NCI-H748 (cell line): Measurements from ENCODE around the gene TDRD1.

ENCODE experiments used
- DNase-seq: peaks from one replicate; lab custom pipeline; 2025; ENCODE audit not compliant: unreplicated experiment; lab: John Stamatoyannopoulos, UW

The TDRD1 gene

GRCh38 chr10:114173921-114174694 is 5.0 kb upstream of the TDRD1 start, which contains the start of gene CCDC186:
TSS of gene CCDC186 (minus strand) at chr10:114174203. CDS start at chr10:114163268, 10,935 bp downstream.
- peak; percentile 95 for DNase-seq

GRCh38 chr10:114174695-114175188 is 4.4 kb upstream of the TDRD1 start:
- DNase-seq, result peak; percentile 71

GRCh38 chr10:114175667-114176066 is 3.5 kb upstream of the TDRD1 start:
- DNase-seq, result peak; percentile 1

- no peak for DNase-seq
These were observed 2.6 kb upstream of the TDRD1 start for GRCh38 chr10:114176511-114176910.

GRCh38 chr10:114179747-114180146 is 594 bp downstream of the TDRD1 start:
- no peak for DNase-seq

- DNase-seq, result no peak
These were observed 1.8 kb downstream of the TDRD1 start for GRCh38 chr10:114180937-114181336.

DNA sequence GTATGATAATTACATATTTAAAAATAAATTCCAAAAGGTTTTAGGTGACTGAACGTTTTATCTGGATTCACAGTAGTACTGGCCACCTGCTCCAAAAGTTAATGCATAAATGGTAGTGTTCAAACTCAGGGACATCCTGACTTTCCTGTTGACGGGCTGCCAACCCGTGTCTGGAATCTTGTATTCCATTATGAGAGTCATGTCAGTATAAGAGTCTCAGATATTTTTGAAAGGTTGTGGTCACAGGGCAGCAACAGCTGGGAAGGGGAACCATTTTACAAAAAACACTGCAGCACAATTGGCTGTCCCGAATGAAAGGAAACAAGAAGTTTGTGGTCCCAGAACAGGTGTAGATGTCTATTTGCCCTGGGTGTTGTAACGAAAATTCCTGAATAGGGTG is 2.8 kb downstream of the TDRD1 start:
- DNase-seq, result no peak

- DNase-seq, result no peak
These were observed 4.4 kb downstream of the TDRD1 start for GRCh38 chr10:114183563-114183962.

- no peak for DNase-seq
These were observed 5.1 kb downstream of the TDRD1 start for GRCh38 chr10:114184276-114184675.

DNA sequence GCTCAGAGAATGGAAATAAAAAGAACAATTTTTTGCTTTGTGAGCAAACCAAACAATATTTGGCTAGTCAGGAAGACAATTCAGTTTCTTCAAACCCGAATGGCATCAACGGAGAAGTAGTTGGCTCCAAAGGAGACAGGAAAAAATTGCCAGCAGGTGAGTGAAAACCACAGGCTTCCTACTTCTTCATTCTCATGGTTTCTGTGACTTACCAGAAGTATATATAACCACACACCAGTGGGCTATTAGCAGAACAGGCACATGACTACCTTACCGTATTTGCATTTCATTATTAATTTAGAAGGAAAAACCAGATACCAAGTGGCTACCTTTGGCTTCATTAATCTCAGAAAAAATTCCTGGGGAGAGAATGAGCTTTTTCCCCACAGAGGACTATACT is 8.8 kb downstream of the TDRD1 start:
- DNase-seq, result no peak

- no peak for DNase-seq
These were observed 9.7 kb downstream of the TDRD1 start for GRCh38 chr10:114188900-114189299.

DNA sequence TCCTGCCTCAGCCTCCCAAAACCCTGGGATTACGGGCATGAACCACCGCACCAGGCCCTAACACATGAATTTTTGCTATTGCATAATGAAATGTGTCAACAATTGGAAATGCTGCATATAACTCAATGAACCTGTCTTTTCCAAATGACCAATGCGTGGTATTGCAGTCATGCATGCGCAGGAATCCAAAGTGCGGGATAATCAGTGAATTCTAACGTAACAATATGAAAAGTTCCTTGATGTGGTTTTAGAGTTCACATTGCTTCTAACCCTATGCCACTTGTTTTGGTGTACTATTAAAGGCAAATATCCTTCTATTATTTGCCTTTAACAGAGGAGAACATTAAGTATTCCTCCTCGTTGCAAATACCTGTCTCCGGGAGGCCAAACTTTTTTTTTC is 10.5 kb downstream of the TDRD1 start:
- no peak for DNase-seq

GRCh38 chr10:114195079-114195478 is 15.9 kb downstream of the TDRD1 start:
- no peak for DNase-seq

- no peak for DNase-seq
These were observed 20.1 kb downstream of the TDRD1 start for GRCh38 chr10:114199239-114199638.

GRCh38 chr10:114202812-114203211 is 23.7 kb downstream of the TDRD1 start:
- DNase-seq, result no peak

DNA sequence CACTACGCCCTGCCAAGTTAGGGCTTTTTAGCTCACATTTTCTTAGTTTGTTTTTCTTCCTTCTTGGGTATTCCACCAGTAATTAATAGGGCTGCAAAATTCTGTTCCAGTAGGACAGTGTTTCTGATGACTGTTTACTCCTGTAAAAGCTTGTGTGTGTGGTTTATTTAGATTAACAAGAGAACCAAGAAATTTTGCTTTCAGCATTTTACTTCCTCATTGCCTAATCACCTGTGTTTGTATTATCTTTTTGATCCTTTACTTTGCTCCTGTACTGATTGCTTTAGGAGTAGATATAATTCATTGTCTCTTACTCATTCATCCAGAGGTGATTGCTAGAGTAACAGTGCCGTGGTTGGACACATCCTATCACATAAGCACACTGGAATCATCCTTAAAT is 27.7 kb downstream of the TDRD1 start:
- DNase-seq, result no peak

DNA sequence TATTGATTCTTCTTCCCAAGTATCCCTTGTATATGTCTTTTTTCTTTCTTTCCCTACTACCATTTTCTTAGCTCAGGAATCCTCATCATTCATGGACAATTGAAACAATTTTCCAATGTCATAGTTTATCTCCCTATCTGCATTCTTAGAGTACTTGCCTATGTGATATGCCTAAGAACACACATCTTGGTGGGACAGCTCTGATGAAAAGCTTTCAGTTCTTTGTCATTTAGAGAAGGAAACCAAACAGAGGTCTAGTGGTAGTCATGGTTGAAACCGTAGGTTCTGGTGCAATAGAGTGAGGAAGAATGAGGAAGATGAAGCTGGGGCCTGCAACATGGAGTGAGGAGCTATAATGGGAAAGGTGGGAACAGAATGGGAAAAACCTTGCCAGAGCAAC is 28.2 kb downstream of the TDRD1 start:
- DNase-seq, result no peak

DNA sequence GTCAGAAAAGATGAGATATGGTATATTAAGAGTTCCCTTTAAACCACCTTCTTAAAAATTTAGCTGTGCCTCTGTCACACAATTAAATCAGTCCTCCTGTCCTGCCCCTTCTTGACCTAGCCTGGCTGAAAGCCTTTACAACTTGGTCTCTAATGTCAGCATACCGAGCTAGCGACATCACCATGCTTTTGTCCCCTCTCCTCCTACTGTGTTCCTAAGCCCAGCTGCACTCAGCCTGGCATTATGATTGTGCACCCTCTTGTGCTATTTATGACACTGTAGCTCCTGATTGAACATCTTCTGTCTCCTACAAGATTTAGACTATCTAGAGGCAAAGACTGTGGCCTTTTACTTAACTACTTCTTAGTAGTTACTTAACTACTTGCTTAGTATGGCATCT is 29.2 kb downstream of the TDRD1 start:
- DNase-seq, result no peak

DNA sequence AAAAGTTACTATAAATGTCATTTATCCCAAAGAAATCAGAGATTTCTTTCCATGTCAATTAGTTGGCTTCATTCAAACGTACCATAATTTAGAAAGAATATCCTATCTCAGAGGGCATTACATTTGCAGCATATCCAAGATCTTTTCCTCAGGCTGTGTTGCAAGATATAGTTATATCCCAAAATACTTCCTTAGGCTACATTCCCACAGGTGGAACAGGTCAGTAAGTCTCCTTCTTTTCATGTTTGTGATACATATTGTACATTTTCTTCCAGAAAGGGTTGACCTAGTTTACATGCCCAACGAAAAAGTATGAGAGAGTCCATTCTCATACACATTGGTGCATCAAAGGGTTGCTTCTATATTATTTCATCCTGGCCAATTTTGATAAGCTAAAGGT is 33.0 kb downstream of the TDRD1 start:
- no peak for DNase-seq

DNA sequence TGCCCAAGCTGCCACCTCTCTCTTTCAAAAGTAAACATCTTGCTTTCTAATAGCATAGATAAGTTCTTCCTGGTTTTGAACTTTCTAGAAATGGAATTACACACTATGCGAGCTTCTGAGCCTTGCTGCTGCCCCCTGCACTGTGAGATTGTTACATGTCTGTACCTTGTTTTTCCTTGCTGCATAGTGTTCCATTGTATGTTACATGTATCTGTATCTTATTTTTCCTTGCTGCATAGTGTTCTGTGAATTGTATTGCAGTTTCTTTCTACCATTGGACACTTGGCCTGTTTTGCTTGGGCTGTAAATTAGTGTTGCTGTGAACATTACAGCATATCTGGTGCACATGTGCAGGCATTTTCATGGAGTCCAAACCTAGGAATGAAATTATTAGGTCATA is 35.9 kb downstream of the TDRD1 start:
- no peak for DNase-seq

DNA sequence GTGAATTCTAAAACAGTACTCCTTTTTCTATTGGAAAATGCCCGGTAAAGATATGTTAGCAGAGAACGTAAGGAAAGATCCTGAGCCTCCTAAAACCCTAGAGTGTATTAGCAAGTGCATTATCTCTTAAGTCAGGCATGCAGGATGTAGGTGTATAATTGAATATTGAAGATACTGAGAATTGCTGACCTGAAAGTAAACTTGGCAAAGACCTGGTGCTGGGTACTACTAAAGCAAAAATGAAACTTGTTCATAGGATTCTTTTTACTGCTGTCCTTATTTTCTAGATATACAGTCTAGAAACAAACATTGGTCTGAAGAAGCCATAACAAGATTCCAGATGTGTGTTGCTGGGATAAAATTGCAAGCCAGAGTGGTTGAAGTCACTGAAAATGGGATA is 41.1 kb downstream of the TDRD1 start:
- no peak for DNase-seq

DNA sequence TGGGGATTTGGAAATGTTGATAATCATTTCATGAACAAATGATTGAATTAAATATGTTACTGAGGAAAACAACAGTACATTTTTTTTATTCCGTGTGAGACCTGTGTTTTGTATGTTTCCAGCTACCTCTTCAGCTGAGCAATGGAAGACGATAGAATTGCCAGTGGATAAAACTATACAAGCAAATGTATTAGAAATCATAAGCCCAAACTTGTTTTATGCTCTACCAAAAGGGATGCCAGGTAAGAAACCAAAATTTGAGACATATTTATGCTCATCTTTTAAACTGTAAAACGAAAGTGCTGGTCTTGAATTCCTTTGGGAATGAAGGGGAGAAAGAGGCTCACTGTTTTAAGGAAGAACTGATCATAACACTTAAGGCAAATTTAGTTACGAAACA is 42.1 kb downstream of the TDRD1 start:
- DNase-seq, result no peak

- DNase-seq, result no peak
These were observed 43.9 kb downstream of the TDRD1 start for GRCh38 chr10:114223066-114223465.
